Neutrophil (primary cell): Measurements from ENCODE around the gene MFAP2.

Source experiments
- H3K27ac ChIP-seq: fragments of 200-600 bp; sonication (generic); 2 replicates; pipeline ENCODE4 v1.5.1; 2016; ENCODE audit warnings: mild to moderate bottlenecking, moderate library complexity
- H3K27me3 ChIP-seq: fragments of 200-600 bp; sonication (generic); 2 replicates; pipeline ENCODE4 v1.6.0; 2016; ENCODE audit warnings: mild to moderate bottlenecking
- H3K36me3 ChIP-seq: fragments of 200-600 bp; sonication (generic); 2 replicates; pipeline ENCODE4 v1.5.1; 2017
- H3K4me1 ChIP-seq, 2 experiments: fragments of 200-600 bp in 1 of 2; sonication (generic) in 1 of 2; 1 replicate in 1 of 2; 2 replicates in 1 of 2; pipeline versions ENCODE4 v1.5.1 to v1.6.1; 2013 to 2016; ENCODE audit warnings: low read depth in 1 of 2, low read length in 1 of 2, mild to moderate bottlenecking in 1 of 2, moderate library complexity in 1 of 2; ENCODE audit not compliant: control insufficient read depth in 1 of 2, insufficient read depth in 1 of 2
- H3K4me3 ChIP-seq, 2 experiments: fragments of 200-600 bp in 1 of 2; sonication (generic) in 1 of 2; 1 replicate in 1 of 2; 2 replicates in 1 of 2; pipeline ENCODE4 v1.5.1; 2013 to 2016; ENCODE audit warnings: low read depth in 1 of 2, low read length in 1 of 2, mild to moderate bottlenecking in 1 of 2, moderate library complexity in 1 of 2
- H3K9me3 ChIP-seq: fragments of 200-600 bp; sonication (generic); 2 replicates; pipeline ENCODE4 v1.5.1; 2016
- TF ChIP-seq, protein P1 (sequence below): fragments of 200-600 bp; sonication (generic); IDR thresholded peaks from 2 replicates; pipeline ENCODE4 v1.5.1; 2016; ENCODE audit warnings: antibody characterized with exemption

MFAP2 gene

DNA sequence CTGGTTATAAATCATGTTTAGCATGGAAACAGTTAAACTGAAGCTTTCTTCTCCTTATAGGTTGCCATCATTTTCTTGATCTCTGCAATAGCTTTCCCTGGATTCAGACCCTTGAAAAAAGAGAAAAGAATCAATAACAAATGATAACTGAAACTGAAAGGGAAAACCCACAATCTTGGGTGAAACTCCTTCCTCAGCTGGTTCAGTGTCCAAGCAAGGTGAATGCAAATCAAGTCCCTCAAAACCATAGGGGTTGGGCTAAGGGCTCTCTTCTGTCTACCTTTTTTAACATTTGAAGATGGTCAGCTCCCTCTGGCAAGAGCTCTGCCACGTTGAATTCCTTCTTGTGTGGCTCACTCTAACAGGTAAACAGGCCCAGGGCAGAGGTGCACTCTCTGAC, 38.4 kb upstream of the MFAP2 start:
- Histone ChIP-seq H3K4me1 (peaks cover 33 to 36% of the 10 kb centered on the region in 2 experiments), H3K9me3 (no peaks in the 10 kb centered on the region), H3K27me3 (no peaks in the 10 kb centered on the region), H3K27ac (peak overlapping the region; percentile 18), H3K36me3 (peaks cover 61% of the 10 kb centered on the region), H3K4me3 (no peak overlapping the region)
- TF ChIP-seq, protein P1, sequence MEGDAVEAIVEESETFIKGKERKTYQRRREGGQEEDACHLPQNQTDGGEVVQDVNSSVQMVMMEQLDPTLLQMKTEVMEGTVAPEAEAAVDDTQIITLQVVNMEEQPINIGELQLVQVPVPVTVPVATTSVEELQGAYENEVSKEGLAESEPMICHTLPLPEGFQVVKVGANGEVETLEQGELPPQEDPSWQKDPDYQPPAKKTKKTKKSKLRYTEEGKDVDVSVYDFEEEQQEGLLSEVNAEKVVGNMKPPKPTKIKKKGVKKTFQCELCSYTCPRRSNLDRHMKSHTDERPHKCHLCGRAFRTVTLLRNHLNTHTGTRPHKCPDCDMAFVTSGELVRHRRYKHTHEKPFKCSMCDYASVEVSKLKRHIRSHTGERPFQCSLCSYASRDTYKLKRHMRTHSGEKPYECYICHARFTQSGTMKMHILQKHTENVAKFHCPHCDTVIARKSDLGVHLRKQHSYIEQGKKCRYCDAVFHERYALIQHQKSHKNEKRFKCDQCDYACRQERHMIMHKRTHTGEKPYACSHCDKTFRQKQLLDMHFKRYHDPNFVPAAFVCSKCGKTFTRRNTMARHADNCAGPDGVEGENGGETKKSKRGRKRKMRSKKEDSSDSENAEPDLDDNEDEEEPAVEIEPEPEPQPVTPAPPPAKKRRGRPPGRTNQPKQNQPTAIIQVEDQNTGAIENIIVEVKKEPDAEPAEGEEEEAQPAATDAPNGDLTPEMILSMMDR = no peak

DNA sequence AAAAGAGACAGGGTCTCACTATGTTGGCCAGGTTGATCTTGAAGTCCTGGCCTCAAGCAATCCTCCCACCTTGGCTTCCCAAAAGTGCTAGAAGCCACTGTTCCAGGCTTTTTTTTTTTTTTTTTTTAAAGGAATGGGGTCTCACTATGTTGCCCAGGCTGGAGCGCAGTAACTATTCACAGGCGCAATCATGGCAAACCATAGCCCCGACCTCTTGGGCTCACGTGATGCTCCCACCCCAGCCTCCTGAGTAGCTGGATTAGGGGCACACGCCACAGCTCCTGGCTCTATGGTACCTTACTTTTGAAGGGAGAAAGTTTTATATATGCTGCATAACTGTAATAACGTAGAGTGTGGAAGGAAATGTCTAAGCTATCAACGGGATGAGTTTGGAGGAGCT, 37.0 kb upstream of the MFAP2 start:
- peaks cover 38 to 40% of the 10 kb centered on the region in 2 experiments for H3K4me1 ChIP-seq
- H3K27me3 ChIP-seq = no peaks in the 10 kb centered on the region
- H3K4me3 ChIP-seq = no peak overlapping the region
- no peak overlapping the region for H3K27ac ChIP-seq
- H3K36me3 ChIP-seq = peaks cover 47% of the 10 kb centered on the region
- H3K9me3 ChIP-seq = no peaks in the 10 kb centered on the region
- TF ChIP-seq, protein P1 = no peak

DNA sequence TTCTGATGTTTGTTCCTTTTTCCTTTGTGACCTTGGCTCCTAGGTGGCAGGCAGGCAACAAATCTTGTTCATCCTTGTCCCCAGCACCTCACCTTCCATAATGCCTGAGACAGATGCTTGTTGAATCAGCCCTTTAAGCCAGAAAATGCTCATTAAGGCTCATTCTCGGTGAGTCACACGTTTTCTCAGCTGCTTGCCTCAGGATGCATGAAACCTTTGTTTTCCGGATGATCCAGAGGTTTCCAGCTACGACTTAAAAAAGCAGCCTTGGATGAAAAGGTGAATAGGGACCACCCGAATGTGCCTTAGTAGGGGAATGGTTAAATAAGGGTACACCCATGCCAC, 35.9 kb upstream of the MFAP2 start:
- Histone ChIP-seq H3K27me3 (no peaks in the 10 kb centered on the region), H3K27ac (no peak overlapping the region), H3K9me3 (no peaks in the 10 kb centered on the region), H3K36me3 (peaks cover 36% of the 10 kb centered on the region), H3K4me3 (no peak overlapping the region), H3K4me1 (peaks cover 45 to 48% of the 10 kb centered on the region in 2 experiments)
- TF ChIP-seq, protein P1 = no peak

DNA sequence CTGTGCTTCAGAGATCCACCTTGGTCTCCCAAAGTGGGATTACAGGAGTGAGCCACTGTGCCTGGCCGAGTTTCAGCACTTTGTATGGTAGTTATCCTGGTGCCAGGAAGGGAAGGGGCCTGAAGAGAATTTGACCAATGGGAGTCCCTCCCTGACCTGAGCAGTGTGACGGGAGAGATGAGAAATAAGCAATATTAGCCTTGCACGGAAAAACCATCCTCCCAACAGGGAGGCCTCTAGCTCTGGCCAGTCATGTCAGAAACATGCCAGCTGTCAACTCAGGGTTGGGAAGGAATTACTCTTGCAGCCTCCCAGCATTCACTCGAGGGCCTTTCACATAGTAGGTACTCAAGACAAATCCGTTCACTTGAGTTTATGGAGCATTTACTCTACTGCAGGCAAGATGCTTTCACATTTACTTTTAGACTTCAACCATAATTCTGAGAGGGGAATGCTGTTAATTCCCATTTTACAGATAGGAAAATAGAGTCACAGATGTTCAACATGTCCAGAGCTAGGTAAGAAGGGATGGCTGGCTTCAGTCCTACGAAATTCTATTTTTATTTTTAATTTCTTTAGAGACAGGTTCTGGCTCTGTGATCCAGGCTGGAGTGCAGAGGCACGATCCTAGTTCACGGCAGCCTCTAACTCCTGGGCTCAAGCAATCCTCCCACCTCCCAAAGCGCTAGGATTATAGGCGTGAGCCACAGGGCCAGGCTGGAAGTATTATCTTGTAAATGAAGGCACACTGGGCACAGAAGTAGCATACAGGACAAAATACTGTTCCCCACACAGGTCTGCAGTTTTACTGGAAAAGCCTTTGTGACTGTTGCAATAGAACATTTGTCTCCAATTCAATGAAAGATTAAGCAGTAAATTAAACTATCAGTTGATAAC, 34.5 kb upstream of the MFAP2 start:
- Histone ChIP-seq H3K4me1 (peaks cover 59 to 62% of the 10 kb centered on the region in 2 experiments), H3K27ac (peak overlapping the region; percentile 73), H3K36me3 (peaks cover 22% of the 10 kb centered on the region), H3K9me3 (no peaks in the 10 kb centered on the region), H3K27me3 (no peaks in the 10 kb centered on the region), H3K4me3 (no peak overlapping the region)
- TF ChIP-seq, protein P1 = no peak

DNA sequence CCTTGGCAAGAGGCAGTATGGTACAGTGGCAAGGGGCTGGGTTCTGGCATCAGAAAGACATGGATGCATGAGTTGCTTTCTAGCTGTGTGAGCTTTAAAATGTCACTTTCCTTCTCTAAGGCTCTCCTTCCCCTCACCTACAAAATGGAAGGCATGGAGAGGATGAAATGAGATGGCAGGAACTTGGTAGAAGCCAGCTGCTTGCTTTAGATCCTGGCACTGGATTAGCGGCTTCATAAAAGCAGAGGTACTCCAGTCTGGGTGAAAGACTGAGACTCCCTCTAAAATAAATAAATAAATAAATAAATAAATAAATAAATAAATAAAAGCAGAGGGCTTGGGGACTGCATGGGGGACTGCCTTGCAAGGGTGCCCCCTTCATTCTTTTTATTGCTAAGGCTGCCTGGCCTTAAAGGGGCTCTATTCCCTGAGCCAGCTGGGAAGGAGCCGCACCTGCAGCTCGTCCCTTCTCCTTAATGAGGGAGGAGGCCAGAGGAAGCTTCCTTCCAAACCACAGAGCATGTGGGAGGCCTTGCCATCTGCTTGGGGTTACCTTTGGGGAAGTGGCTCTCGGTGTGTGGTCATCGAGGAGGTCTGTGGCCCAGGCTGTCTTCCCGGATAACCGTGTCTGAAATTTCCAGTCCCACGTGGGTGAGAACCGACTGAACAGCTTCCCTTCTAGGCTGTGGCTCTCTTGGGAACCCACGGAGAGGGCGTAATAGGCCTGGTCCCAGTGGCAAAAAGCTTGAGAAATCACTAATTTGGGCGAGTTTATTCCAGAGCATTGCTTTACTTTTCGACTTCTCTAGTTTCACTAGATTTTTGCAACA, 33.3 kb upstream of the MFAP2 start:
- H3K4me3 ChIP-seq = no peak overlapping the region
- peaks cover 65 to 69% of the 10 kb centered on the region in 2 experiments for H3K4me1 ChIP-seq
- H3K27me3 ChIP-seq = no peaks in the 10 kb centered on the region
- TF ChIP-seq, protein P1 = no peak
- peaks cover 10% of the 10 kb centered on the region for H3K36me3 ChIP-seq
- H3K9me3 ChIP-seq = no peaks in the 10 kb centered on the region
- peak overlapping the region; percentile 73 for H3K27ac ChIP-seq
